ENCODE results near the gene CTNNAL1. TPM values are rescaled to one million over a fixed set of nuclear protein-coding genes. Genes with fewer than 3 reads are reported as not detected.

CTNNAL1 gene
- polyA plus RNA-seq, 1 donor from 2014 or later: 24.7 TPM

- TF ChIP-seq CTCF (IDR thresholded peaks at IDR 0.05; ENCODE audit: poor library complexity, severe bottlenecking) (no peak), MXI1 (conservative IDR thresholded peaks at IDR 0.05; ENCODE audit: poor library complexity, severe bottlenecking) (no peak)
- TF ChIP-seq, protein P1, sequence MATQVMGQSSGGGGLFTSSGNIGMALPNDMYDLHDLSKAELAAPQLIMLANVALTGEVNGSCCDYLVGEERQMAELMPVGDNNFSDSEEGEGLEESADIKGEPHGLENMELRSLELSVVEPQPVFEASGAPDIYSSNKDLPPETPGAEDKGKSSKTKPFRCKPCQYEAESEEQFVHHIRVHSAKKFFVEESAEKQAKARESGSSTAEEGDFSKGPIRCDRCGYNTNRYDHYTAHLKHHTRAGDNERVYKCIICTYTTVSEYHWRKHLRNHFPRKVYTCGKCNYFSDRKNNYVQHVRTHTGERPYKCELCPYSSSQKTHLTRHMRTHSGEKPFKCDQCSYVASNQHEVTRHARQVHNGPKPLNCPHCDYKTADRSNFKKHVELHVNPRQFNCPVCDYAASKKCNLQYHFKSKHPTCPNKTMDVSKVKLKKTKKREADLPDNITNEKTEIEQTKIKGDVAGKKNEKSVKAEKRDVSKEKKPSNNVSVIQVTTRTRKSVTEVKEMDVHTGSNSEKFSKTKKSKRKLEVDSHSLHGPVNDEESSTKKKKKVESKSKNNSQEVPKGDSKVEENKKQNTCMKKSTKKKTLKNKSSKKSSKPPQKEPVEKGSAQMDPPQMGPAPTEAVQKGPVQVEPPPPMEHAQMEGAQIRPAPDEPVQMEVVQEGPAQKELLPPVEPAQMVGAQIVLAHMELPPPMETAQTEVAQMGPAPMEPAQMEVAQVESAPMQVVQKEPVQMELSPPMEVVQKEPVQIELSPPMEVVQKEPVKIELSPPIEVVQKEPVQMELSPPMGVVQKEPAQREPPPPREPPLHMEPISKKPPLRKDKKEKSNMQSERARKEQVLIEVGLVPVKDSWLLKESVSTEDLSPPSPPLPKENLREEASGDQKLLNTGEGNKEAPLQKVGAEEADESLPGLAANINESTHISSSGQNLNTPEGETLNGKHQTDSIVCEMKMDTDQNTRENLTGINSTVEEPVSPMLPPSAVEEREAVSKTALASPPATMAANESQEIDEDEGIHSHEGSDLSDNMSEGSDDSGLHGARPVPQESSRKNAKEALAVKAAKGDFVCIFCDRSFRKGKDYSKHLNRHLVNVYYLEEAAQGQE (IDR thresholded peaks at IDR 0.05; ENCODE audit: borderline replicate concordance): no peak
- Histone ChIP-seq H3K9ac (ENCODE audit: low read length) (no peak overlapping the region), H3K9me3 (ENCODE audit: low read length) (no peaks in the 10 kb centered on the region), H3K4me3 (ENCODE audit: low read length) (no peak overlapping the region), H3K4me2 (ENCODE audit: low read length) (no peak overlapping the region), H3K27me3 (ENCODE audit: insufficient read depth, low read depth, low read length) (no peaks in the 10 kb centered on the region), H3K79me2 (replicated peaks; ENCODE audit: insufficient read depth, low read length) (no peaks in the 10 kb centered on the region), H3F3A (ENCODE audit: insufficient read depth, low read length, poor library complexity, severe bottlenecking) (no peaks in the 10 kb centered on the region), H3K9me2 (ENCODE audit: insufficient read depth, low read length) (no peaks in the 10 kb centered on the region), H3K27ac (ENCODE audit: low read length) (no peak overlapping the region), H3K36me3 (ENCODE audit: insufficient read depth, low read length) (peaks cover 10% of the 10 kb centered on the region), H4K20me1 (ENCODE audit: insufficient read depth) (no peaks in the 10 kb centered on the region), H2AFZ (ENCODE audit: low read depth, low read length) (no peak overlapping the region)
Observed at GRCh38 chr9:108910402-108910801, 102.9 kb downstream of the CTNNAL1 start.

DNA sequence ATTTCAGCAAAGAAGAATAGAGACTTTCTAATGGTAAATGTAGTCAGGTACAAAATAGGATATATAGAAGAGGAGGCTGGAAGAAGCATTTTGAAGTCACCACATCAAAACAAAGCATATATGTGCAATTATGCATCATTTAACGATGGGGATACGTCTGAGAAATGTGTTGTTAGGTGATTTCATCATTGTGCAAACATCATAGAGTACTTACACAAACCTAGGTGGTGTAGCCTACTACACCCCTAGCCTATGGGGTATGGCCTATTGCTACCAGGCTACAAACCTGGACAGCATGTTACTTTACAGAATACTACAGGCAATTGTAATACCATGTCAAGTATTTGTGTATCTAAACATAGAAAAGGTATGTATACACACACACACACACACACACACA is 107.8 kb downstream of the CTNNAL1 start:
- H3K9ac ChIP-seq (ENCODE audit: low read length): no peak overlapping the region
- H2AFZ ChIP-seq (ENCODE audit: low read depth, low read length): no peak overlapping the region
- no peaks in the 10 kb centered on the region for H3K27me3 ChIP-seq (ENCODE audit: insufficient read depth, low read depth, low read length)
- H3K4me2 ChIP-seq (ENCODE audit: low read length): no peak overlapping the region
- H3K9me3 ChIP-seq (ENCODE audit: low read length): no peaks in the 10 kb centered on the region
- H3K36me3 ChIP-seq (ENCODE audit: insufficient read depth, low read length): peaks cover 7% of the 10 kb centered on the region
- H3K79me2 ChIP-seq (replicated peaks; ENCODE audit: insufficient read depth, low read length): no peaks in the 10 kb centered on the region
- H3K27ac ChIP-seq (ENCODE audit: low read length): no peak overlapping the region
- no peaks in the 10 kb centered on the region for H4K20me1 ChIP-seq (ENCODE audit: insufficient read depth)
- no peak overlapping the region for H3K4me3 ChIP-seq (ENCODE audit: low read length)
- H3F3A ChIP-seq (ENCODE audit: insufficient read depth, low read length, poor library complexity, severe bottlenecking): no peaks in the 10 kb centered on the region
- TF ChIP-seq EZH2 (IDR thresholded peaks at IDR 0.05; ENCODE audit: borderline replicate concordance, insufficient read depth, low read length, poor library complexity, severe bottlenecking) (no peak), POLR2AphosphoS5 (IDR thresholded peaks at IDR 0.05) (no peak), CTCF (IDR thresholded peaks at IDR 0.05; ENCODE audit: poor library complexity, severe bottlenecking) (no peak), RAD21 (conservative IDR thresholded peaks at IDR 0.05) (no peak), EP300 (conservative IDR thresholded peaks at IDR 0.05; ENCODE audit: poor library complexity, severe bottlenecking) (no peak), SMC3 (conservative IDR thresholded peaks at IDR 0.05; ENCODE audit: poor library complexity) (no peak)
- TF ChIP-seq, protein P1 (IDR thresholded peaks at IDR 0.05; ENCODE audit: borderline replicate concordance): no peak
- no peaks in the 10 kb centered on the region for H3K9me2 ChIP-seq (ENCODE audit: insufficient read depth, low read length)
